ENCODE data around the gene PDE6A.

The PDE6A gene

GRCh38 chr5:149904977-149905376, 39.6 kb downstream of the PDE6A start:
- no peak for DNase-seq (ENCODE audit: low read depth)
- H3K4me3 ChIP-seq (ENCODE audit: low read length): no peak overlapping the region
- no peak for TF ChIP-seq CTCF (IDR thresholded peaks at IDR 0.05; ENCODE audit: insufficient read depth, low read depth, low read length, missing control alignments)

GRCh38 chr5:149904293-149904886, 40.2 kb downstream of the PDE6A start:
- no peak overlapping the region for H3K4me3 ChIP-seq (ENCODE audit: low read length)
- DNase-seq (ENCODE audit: low read depth): no peak
- no peak for TF ChIP-seq CTCF (IDR thresholded peaks at IDR 0.05; ENCODE audit: insufficient read depth, low read depth, low read length, missing control alignments)

GRCh38 chr5:149903404-149903803, 41.2 kb downstream of the PDE6A start:
- DNase-seq (ENCODE audit: low read depth): no peak
- no peak for TF ChIP-seq CTCF (IDR thresholded peaks at IDR 0.05; ENCODE audit: insufficient read depth, low read depth, low read length, missing control alignments)
- no peak overlapping the region for H3K4me3 ChIP-seq (ENCODE audit: low read length)

- TF ChIP-seq CTCF (IDR thresholded peaks at IDR 0.05; ENCODE audit: insufficient read depth, low read depth, low read length, missing control alignments): no peak
- DNase-seq (ENCODE audit: low read depth): no peak
- H3K4me3 ChIP-seq (ENCODE audit: low read length): no peak overlapping the region
These were observed 42.4 kb downstream of the PDE6A start for GRCh38 chr5:149902177-149902576.

- DNase-seq (ENCODE audit: low read depth): no peak
- no peak for TF ChIP-seq CTCF (IDR thresholded peaks at IDR 0.05; ENCODE audit: insufficient read depth, low read depth, low read length, missing control alignments)
- no peak overlapping the region for H3K4me3 ChIP-seq (ENCODE audit: low read length)
These were observed 43.1 kb downstream of the PDE6A start for GRCh38 chr5:149901511-149901910.

GRCh38 chr5:149900390-149900789, 44.2 kb downstream of the PDE6A start:
- no peak overlapping the region for H3K4me3 ChIP-seq (ENCODE audit: low read length)
- DNase-seq (ENCODE audit: low read depth): no peak
- no peak for TF ChIP-seq CTCF (IDR thresholded peaks at IDR 0.05; ENCODE audit: insufficient read depth, low read depth, low read length, missing control alignments)

GRCh38 chr5:149898811-149899210, 45.8 kb downstream of the PDE6A start:
- H3K4me3 ChIP-seq (ENCODE audit: low read length): no peak overlapping the region
- TF ChIP-seq CTCF (IDR thresholded peaks at IDR 0.05; ENCODE audit: insufficient read depth, low read depth, low read length, missing control alignments): no peak
- no peak for DNase-seq (ENCODE audit: low read depth)
